CD4-positive, alpha-beta T cell treated with Interferon gamma for 1 hour (primary cell): ENCODE data around the gene SLC51B.

ENCODE experiments used
- DNase-seq: peaks from one replicate; pipeline ENCODE4 v3.0.0-alpha.2; 2020

Gene SLC51B

GRCh38 chr15:65101891-65102708, 56.9 kb downstream of the SLC51B start:
- no peak for DNase-seq

GRCh38 chr15:65102912-65103311, 57.7 kb downstream of the SLC51B start:
- no peak for DNase-seq
